ENCODE data around the gene KCNQ1.

- TF ChIP-seq CTCF (IDR thresholded peaks at IDR 0.05) (no peak), MAX (CRISPR knock-in tag; IDR thresholded peaks at IDR 0.05) (no peak), E2F5 (CRISPR knock-in tag; IDR thresholded peaks at IDR 0.05) (no peak), NFE2L1 (CRISPR knock-in tag; IDR thresholded peaks at IDR 0.05) (no peak), JUN (CRISPR knock-in tag; IDR thresholded peaks at IDR 0.05) (no peak), GTF2I (CRISPR knock-in tag; conservative IDR thresholded peaks at IDR 0.05) (no peak), SP1 (CRISPR knock-in tag; conservative IDR thresholded peaks at IDR 0.05) (no peak), ATF3 (CRISPR knock-in tag; conservative IDR thresholded peaks at IDR 0.05) (no peak), IRF1 (CRISPR knock-in tag; IDR thresholded peaks at IDR 0.05) (no peak)
These were observed 103.8 kb downstream of the KCNQ1 start for GRCh38 chr11:2548596-2548995.

Data from WTC11 (cell line).